Measurements from ENCODE around the gene EEPD1.
"Not testable (repeated sequence)": the region's sequence is repeated elsewhere in the genome, so short reads cannot be mapped to it uniquely, and the experiment has no call there.

EEPD1 gene

GRCh38 chr7:36231406-36231805, 78.4 kb downstream of the EEPD1 start:
- no peak overlapping the region for H3K4me3 ChIP-seq (ENCODE audit: low read length)
- no peak overlapping the region for H3K27ac ChIP-seq (ENCODE audit: low read length)
- H3K9me3 ChIP-seq (ENCODE audit: insufficient read depth, low read depth, low read length): no peaks in the 10 kb centered on the region
- no peaks in the 10 kb centered on the region for H3K36me3 ChIP-seq (ENCODE audit: insufficient read depth, low read depth, low read length)
- H3K27me3 ChIP-seq (ENCODE audit: insufficient read depth, low read length): no peaks in the 10 kb centered on the region
- no peaks in the 10 kb centered on the region for H3K4me1 ChIP-seq (ENCODE audit: insufficient read depth, low read length)
- H3K9ac ChIP-seq (ENCODE audit: low read depth, low read length): no peak overlapping the region

DNA sequence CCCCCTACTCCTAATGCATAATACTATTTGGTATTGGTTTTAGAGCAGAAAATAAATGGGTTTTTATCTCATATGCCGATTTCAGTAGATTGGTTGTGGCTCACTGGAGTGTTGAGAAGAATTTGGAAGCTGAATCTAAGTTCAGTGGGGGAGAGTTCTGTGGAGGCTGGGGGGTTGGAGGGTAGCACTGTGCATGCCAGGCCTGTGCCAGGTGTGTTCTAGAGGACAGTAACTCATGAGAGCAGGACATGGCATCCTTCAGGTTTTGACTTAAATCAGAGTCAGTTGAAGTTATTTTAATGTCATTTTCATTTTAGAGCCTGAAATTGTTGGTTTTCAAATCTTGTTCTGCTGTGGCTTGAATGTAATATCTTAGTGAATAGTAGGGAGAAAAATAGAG, 79.5 kb downstream of the EEPD1 start:
- H3K9ac ChIP-seq (ENCODE audit: low read depth, low read length): no peak overlapping the region
- no peak overlapping the region for H3K27ac ChIP-seq (ENCODE audit: low read length)
- H3K4me1 ChIP-seq (ENCODE audit: insufficient read depth, low read length): no peaks in the 10 kb centered on the region
- H3K4me3 ChIP-seq (ENCODE audit: low read length): no peak overlapping the region
- no peaks in the 10 kb centered on the region for H3K27me3 ChIP-seq (ENCODE audit: insufficient read depth, low read length)
- H3K36me3 ChIP-seq (ENCODE audit: insufficient read depth, low read depth, low read length): no peaks in the 10 kb centered on the region
- H3K9me3 ChIP-seq (ENCODE audit: insufficient read depth, low read depth, low read length): no peaks in the 10 kb centered on the region

GRCh38 chr7:36232971-36233550, 80.0 kb downstream of the EEPD1 start:
- H3K9me3 ChIP-seq (ENCODE audit: insufficient read depth, low read depth, low read length): no peaks in the 10 kb centered on the region
- H3K4me1 ChIP-seq (ENCODE audit: insufficient read depth, low read length): no peaks in the 10 kb centered on the region
- H3K27ac ChIP-seq (ENCODE audit: low read length): no peak overlapping the region
- no peak overlapping the region for H3K9ac ChIP-seq (ENCODE audit: low read depth, low read length)
- H3K4me3 ChIP-seq (ENCODE audit: low read length): no peak overlapping the region
- no peaks in the 10 kb centered on the region for H3K27me3 ChIP-seq (ENCODE audit: insufficient read depth, low read length)
- no peaks in the 10 kb centered on the region for H3K36me3 ChIP-seq (ENCODE audit: insufficient read depth, low read depth, low read length)

GRCh38 chr7:36236073-36236472, 83.0 kb downstream of the EEPD1 start:
- H3K4me3 ChIP-seq (ENCODE audit: low read length): no peak overlapping the region
- H3K4me1 ChIP-seq (ENCODE audit: insufficient read depth, low read length): no peaks in the 10 kb centered on the region; the same call in 1 of the 2 replicates
- H3K9ac ChIP-seq (ENCODE audit: low read depth, low read length): no peak overlapping the region
- peaks cover 9% of the 10 kb centered on the region; the same call in 1 of the 2 replicates for H3K9me3 ChIP-seq (ENCODE audit: insufficient read depth, low read depth, low read length)
- no peaks in the 10 kb centered on the region for H3K27me3 ChIP-seq (ENCODE audit: insufficient read depth, low read length)
- no peaks in the 10 kb centered on the region for H3K36me3 ChIP-seq (ENCODE audit: insufficient read depth, low read depth, low read length)
- no peak overlapping the region for H3K27ac ChIP-seq (ENCODE audit: low read length)

DNA sequence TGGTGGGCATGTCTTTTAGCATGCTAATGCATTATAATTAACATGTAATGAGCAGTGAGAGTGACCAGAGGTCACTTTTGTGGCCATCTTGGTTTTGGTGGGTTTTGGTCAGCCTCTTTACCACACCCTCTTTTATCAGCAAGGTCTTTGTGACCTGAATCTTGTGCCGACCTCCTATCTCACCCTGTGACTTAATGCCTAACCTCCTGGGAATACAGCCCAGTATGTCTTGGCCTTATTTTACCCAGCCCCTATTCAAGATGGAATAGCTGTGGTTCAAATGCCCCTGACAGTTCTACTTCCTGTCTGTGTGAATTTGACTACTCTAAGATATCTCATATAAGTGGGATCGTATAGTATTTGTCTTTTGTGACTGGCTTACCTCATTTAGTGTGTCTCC, 85.1 kb downstream of the EEPD1 start:
- Histone ChIP-seq H3K9me3 (ENCODE audit: insufficient read depth, low read depth, low read length) (peaks cover 9% of the 10 kb centered on the region; the same call in 1 of the 2 replicates), H3K4me1 (ENCODE audit: insufficient read depth, low read length) (no peaks in the 10 kb centered on the region; the same call in 1 of the 2 replicates), H3K9ac (ENCODE audit: low read depth, low read length) (no peak overlapping the region), H3K36me3 (ENCODE audit: insufficient read depth, low read depth, low read length) (no peaks in the 10 kb centered on the region), H3K27ac (ENCODE audit: low read length) (no peak overlapping the region), H3K4me3 (ENCODE audit: low read length) (no peak overlapping the region), H3K27me3 (ENCODE audit: insufficient read depth, low read length) (no peaks in the 10 kb centered on the region)

GRCh38 chr7:36243356-36243755, 90.3 kb downstream of the EEPD1 start:
- H3K9me3 ChIP-seq (ENCODE audit: insufficient read depth, low read depth, low read length); H3K4me3 ChIP-seq (ENCODE audit: low read length); H3K36me3 ChIP-seq (ENCODE audit: insufficient read depth, low read depth, low read length); H3K9ac ChIP-seq (ENCODE audit: low read depth, low read length); H3K27ac ChIP-seq (ENCODE audit: low read length); H3K4me1 ChIP-seq (ENCODE audit: insufficient read depth, low read length); H3K27me3 ChIP-seq (ENCODE audit: insufficient read depth, low read length): not testable (repeated sequence)

DNA sequence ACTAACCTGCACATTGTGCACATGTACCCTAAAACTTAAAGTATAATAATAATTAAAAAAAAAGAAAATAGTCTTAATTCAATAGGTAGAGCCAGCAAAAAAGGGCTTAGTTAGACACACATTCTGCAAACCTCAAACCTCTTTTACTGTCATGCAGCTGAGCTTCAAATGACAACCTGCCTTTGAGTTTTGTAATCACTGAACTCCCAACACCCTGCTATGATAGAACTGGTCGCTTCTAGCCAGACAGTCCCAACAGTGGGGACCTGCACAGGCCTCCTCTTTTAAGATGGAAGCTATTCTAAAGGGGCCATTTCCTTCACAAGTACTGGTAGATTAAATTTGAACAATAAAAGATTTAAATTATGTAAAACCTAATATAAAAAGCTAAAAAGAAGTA, 90.9 kb downstream of the EEPD1 start:
- not testable (repeated sequence) for H3K4me1 ChIP-seq (ENCODE audit: insufficient read depth, low read length); H3K27ac ChIP-seq (ENCODE audit: low read length); H3K9ac ChIP-seq (ENCODE audit: low read depth, low read length); H3K4me3 ChIP-seq (ENCODE audit: low read length); H3K36me3 ChIP-seq (ENCODE audit: insufficient read depth, low read depth, low read length); H3K27me3 ChIP-seq (ENCODE audit: insufficient read depth, low read length); H3K9me3 ChIP-seq (ENCODE audit: insufficient read depth, low read depth, low read length)

- Histone ChIP-seq H3K27ac (ENCODE audit: low read length) (no peak overlapping the region), H3K4me3 (ENCODE audit: low read length) (no peak overlapping the region), H3K9me3 (ENCODE audit: insufficient read depth, low read depth, low read length) (peaks cover 9% of the 10 kb centered on the region; the same call in 1 of the 2 replicates), H3K4me1 (ENCODE audit: insufficient read depth, low read length) (no peaks in the 10 kb centered on the region; the same call in 1 of the 2 replicates), H3K9ac (ENCODE audit: low read depth, low read length) (no peak overlapping the region), H3K27me3 (ENCODE audit: insufficient read depth, low read length) (no peaks in the 10 kb centered on the region), H3K36me3 (ENCODE audit: insufficient read depth, low read depth, low read length) (no peaks in the 10 kb centered on the region)
Measured at GRCh38 chr7:36244429-36244828, 91.4 kb downstream of the EEPD1 start.

GRCh38 chr7:36245684-36246299, 92.7 kb downstream of the EEPD1 start:
- H3K4me1 ChIP-seq (ENCODE audit: insufficient read depth, low read length): no peaks in the 10 kb centered on the region; the same call in 1 of the 2 replicates
- H3K36me3 ChIP-seq (ENCODE audit: insufficient read depth, low read depth, low read length): no peaks in the 10 kb centered on the region
- peaks cover under 1% of the 10 kb centered on the region; the same call in 1 of the 2 replicates for H3K9me3 ChIP-seq (ENCODE audit: insufficient read depth, low read depth, low read length)
- H3K4me3 ChIP-seq (ENCODE audit: low read length): no peak overlapping the region
- H3K9ac ChIP-seq (ENCODE audit: low read depth, low read length): no peak overlapping the region
- no peaks in the 10 kb centered on the region for H3K27me3 ChIP-seq (ENCODE audit: insufficient read depth, low read length)
- H3K27ac ChIP-seq (ENCODE audit: low read length): no peak overlapping the region

- no peak overlapping the region for H3K4me3 ChIP-seq (ENCODE audit: low read length)
- no peaks in the 10 kb centered on the region for H3K36me3 ChIP-seq (ENCODE audit: insufficient read depth, low read depth, low read length)
- no peaks in the 10 kb centered on the region for H3K9me3 ChIP-seq (ENCODE audit: insufficient read depth, low read depth, low read length)
- no peak overlapping the region for H3K9ac ChIP-seq (ENCODE audit: low read depth, low read length)
- H3K27me3 ChIP-seq (ENCODE audit: insufficient read depth, low read length): no peaks in the 10 kb centered on the region
- no peak overlapping the region for H3K27ac ChIP-seq (ENCODE audit: low read length)
- no peaks in the 10 kb centered on the region for H3K4me1 ChIP-seq (ENCODE audit: insufficient read depth, low read length)
Measured at GRCh38 chr7:36249091-36249490, 96.0 kb downstream of the EEPD1 start.

DNA sequence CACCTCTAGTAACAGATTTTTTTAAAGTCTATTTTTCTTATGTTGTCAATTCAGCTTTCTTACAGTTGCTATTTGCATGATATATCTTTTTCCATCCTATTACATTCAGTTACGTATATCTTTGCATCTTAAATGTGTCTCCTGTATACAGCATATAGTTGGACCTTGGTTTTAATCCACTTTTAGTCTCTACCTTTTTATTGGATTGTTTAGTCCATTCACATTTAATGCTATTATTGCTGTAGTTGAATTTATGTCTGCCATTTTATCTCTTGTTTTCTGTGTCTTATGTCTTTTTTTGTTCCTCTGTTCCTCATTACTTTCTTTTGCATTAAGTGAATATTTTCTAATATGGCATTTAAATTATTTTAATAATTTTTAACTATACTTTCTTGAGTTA, 100.6 kb downstream of the EEPD1 start:
- Histone ChIP-seq H3K9ac (ENCODE audit: low read depth, low read length) (no peak overlapping the region), H3K27me3 (ENCODE audit: insufficient read depth, low read length) (no peaks in the 10 kb centered on the region), H3K27ac (ENCODE audit: low read length) (no peak overlapping the region), H3K4me1 (ENCODE audit: insufficient read depth, low read length) (peaks cover 1% of the 10 kb centered on the region; the same call in 1 of the 2 replicates), H3K4me3 (ENCODE audit: low read length) (no peak overlapping the region), H3K36me3 (ENCODE audit: insufficient read depth, low read depth, low read length) (no peaks in the 10 kb centered on the region), H3K9me3 (ENCODE audit: insufficient read depth, low read depth, low read length) (no peaks in the 10 kb centered on the region)

GRCh38 chr7:36258510-36259259, 105.6 kb downstream of the EEPD1 start:
- Histone ChIP-seq H3K4me3 (ENCODE audit: low read length) (peak overlapping the region; percentile 41), H3K9ac (ENCODE audit: low read depth, low read length) (peak overlapping the region; percentile 65; the same call in 1 of the 2 replicates)
- H3K4me1 ChIP-seq (ENCODE audit: insufficient read depth, low read length); H3K27me3 ChIP-seq (ENCODE audit: insufficient read depth, low read length); H3K36me3 ChIP-seq (ENCODE audit: insufficient read depth, low read depth, low read length); H3K27ac ChIP-seq (ENCODE audit: low read length); H3K9me3 ChIP-seq (ENCODE audit: insufficient read depth, low read depth, low read length): not testable (repeated sequence)
